Body of pancreas (tissue), 4 donors: ENCODE measurements around the gene POLR2B. TPM values are rescaled to one million over a fixed set of nuclear protein-coding genes. Genes with fewer than 3 reads are reported as not detected.

Experiments used
- ATAC-seq: fragments of 150-250 bp; one replicate; pipeline ENCODE4 v1.9.1; 2016
- DNase-seq, 4 donors: peaks; one replicate each; pipeline ENCODE4 v3.0.0-alpha.2; 2019
- H3K27ac ChIP-seq, 4 donors: fragments of 200-600 bp; sonication (generic); 1 replicate in 3 of 4; 2 replicates in 1 of 4; pipeline versions ENCODE4 v1.5.1 to v1.6.1; 2016 to 2019; ENCODE audit warnings: mild to moderate bottlenecking in 1 of 4, mixed read lengths in 1 of 4, moderate library complexity in 1 of 4
- H3K27me3 ChIP-seq, 2 donors: fragments of 200-600 bp; sonication (generic); one replicate each; pipeline ENCODE4 v1.6.0; 2016; ENCODE audit warnings: mild to moderate bottlenecking in 1 of 2
- H3K36me3 ChIP-seq, 2 donors: fragments of 200-600 bp; sonication (generic); replicated peaks in 1 of 2; 2 replicates each; pipeline ENCODE4 v1.5.1; 2016; ENCODE audit warnings: low read depth in 2 of 2; ENCODE audit not compliant: insufficient read depth in 1 of 2
- H3K4me1 ChIP-seq: fragments of 200-600 bp; sonication (generic); one replicate; pipeline ENCODE4 v1.6.0; 2016
- H3K4me3 ChIP-seq, 2 donors: fragments of 200-600 bp; sonication (generic); 1 replicate in 1 of 2; 2 replicates in 1 of 2; pipeline ENCODE4 v1.5.1; 2016 to 2019
- H3K9me3 ChIP-seq, 3 donors: fragments of 200-600 bp; sonication (generic); 1 replicate in 2 of 3; 2 replicates in 1 of 3; pipeline ENCODE4 v1.5.1; 2016
- CTCF ChIP-seq, 7 experiments: fragments of 450-650 bp in 4 of 7; fragments of 200-600 bp in 3 of 7; sonication (generic) in 3 of 7; IDR thresholded peaks; one replicate each; pipeline ENCODE4 v1.5.1; 2016 to 2019; ENCODE audit warnings: antibody characterized with exemption in 7 of 7
- POLR2A ChIP-seq, 3 donors: fragments of 450-650 bp; IDR thresholded peaks; one replicate each; pipeline ENCODE4 v1.6.1; 2016; ENCODE audit warnings: antibody characterized with exemption in 3 of 3, mild to moderate bottlenecking in 2 of 3
- WGBS, 2 donors: methylation state at CpG; one replicate each; pipeline ENCODE4 v1.1.5; 2017; 5-methylcytosine and 5-hydroxymethylcytosine counted together
- intact Hi-C: fragments of 100-400 bp; cut with DNase I; formaldehyde crosslinking; loops from one replicate; pipeline ENCODE4 v1.15.1; 2023
- total RNA-seq, 2 donors: library from RNA; depleted of rRNA; stranded (reverse); fragments of >200 nt; gene quantifications; one replicate each; pipeline ENCODE4 v1.1.0, GENCODE V29; 2016

The POLR2B gene
- total RNA-seq, 2 donors from 2014 or later: 38.6 to 46.2 TPM

DNA sequence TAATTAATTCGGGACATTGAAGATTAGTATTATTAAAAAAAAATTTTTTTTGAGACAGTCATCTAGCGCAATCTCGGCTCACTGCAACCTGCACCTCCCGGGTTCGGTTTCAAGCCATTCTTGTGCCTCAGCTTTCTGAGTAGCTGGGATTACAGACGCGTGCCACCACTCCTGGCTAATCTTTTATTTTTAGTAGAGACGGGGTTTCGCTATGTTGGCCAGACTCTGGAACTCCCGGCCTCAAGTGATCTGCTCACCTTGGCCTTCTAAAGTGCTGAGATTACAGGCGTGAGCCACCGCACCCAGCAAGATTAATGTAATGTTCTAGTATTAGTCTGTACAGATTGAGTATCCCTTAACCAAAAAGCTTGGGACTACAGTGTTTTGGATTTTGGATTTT is 38.3 kb upstream of the POLR2B start:
- no peak overlapping the region for H3K27ac ChIP-seq
- H3K36me3 ChIP-seq: no peaks in the 10 kb centered on the region
- no peaks in the 10 kb centered on the region for H3K9me3 ChIP-seq
- no peaks in the 10 kb centered on the region for H3K4me1 ChIP-seq
- intact Hi-C loops: no loop called here
- DNase-seq: no peak
- no peaks in the 10 kb centered on the region for H3K27me3 ChIP-seq
- TF ChIP-seq POLR2A (IDR thresholded peaks at IDR 0.05) (no peak), CTCF (IDR thresholded peaks at IDR 0.05) (no peak)
- WGBS, 2 donors: 93 to 98% methylated on average over 12 of the region's 12 CpGs
- H3K4me3 ChIP-seq: no peak overlapping the region
- ATAC-seq: no peak

GRCh38 chr4:56940971-56941370 is 37.7 kb upstream of the POLR2B start:
- Histone ChIP-seq H3K36me3 (no peaks in the 10 kb centered on the region), H3K9me3 (no peaks in the 10 kb centered on the region), H3K27me3 (no peaks in the 10 kb centered on the region), H3K27ac (no peak overlapping the region), H3K4me3 (no peak overlapping the region), H3K4me1 (no peaks in the 10 kb centered on the region)
- DNase-seq: no peak
- TF ChIP-seq CTCF (IDR thresholded peaks at IDR 0.05): no peak
- TF ChIP-seq POLR2A (IDR thresholded peaks at IDR 0.05): no peak
- intact Hi-C loops: no loop called here
- no peak for ATAC-seq

- no peak for TF ChIP-seq CTCF (IDR thresholded peaks at IDR 0.05)
- no peak for TF ChIP-seq POLR2A (IDR thresholded peaks at IDR 0.05)
- no peaks in the 10 kb centered on the region for H3K27me3 ChIP-seq
- no peak overlapping the region for H3K27ac ChIP-seq
- DNase-seq (no peak), ATAC-seq (no peak)
- no peak overlapping the region for H3K4me3 ChIP-seq
- intact Hi-C loops: no loop called here
- no peaks in the 10 kb centered on the region for H3K4me1 ChIP-seq
- H3K9me3 ChIP-seq: no peaks in the 10 kb centered on the region
- WGBS, 2 donors: 69 to 75% methylated on average over 3 of the region's 3 CpGs
- H3K36me3 ChIP-seq: no peaks in the 10 kb centered on the region
These were observed 37.3 kb upstream of the POLR2B start for GRCh38 chr4:56941403-56941802.

DNA sequence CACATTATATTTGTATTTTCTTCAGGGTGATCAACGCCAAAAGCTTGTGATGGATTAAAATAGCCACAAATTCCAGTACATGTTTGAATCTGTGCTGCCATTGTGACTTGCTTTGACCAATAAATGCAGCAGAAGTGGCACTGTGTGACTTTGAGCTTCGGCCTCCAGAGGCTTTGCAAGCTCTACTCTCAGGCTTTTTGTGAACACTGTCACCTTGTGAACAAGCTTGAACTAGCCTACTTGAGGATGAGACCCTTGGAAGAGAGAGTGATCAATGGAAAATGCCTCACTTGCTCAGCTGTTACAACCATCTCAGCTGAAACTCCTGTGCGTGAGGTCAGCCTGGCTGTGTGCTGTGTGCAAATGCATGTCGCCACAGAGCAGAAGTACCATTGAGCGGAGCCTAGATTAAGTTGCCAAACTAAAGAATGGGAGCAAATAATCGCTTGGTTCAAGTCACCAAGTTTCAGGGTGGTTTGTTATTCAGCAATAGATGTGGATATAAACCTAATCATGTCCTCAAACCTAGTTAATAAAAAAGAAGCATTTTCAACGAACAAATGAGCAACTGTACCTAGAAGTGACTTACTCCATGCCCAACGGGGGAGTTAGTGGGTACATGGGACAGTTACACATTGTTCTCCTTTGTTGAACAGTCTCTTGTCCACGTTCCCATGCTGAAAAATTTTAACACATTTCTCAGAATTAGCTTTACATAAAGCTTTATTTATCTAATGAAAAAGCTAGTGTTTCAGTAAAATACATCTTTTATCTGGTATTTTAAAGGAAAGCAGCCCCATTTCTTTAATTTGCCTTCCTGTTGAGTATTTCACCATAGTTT is 24.8 kb upstream of the POLR2B start:
- no peak for DNase-seq
- no peak overlapping the region for H3K27ac ChIP-seq
- intact Hi-C loops: no loop called here
- no peaks in the 10 kb centered on the region for H3K4me1 ChIP-seq
- H3K9me3 ChIP-seq: no peaks in the 10 kb centered on the region
- no peaks in the 10 kb centered on the region for H3K27me3 ChIP-seq
- WGBS, 2 donors: 80% methylated on average over 9 of the region's 9 CpGs
- no peak for ATAC-seq
- TF ChIP-seq POLR2A (IDR thresholded peaks at IDR 0.05) (no peak), CTCF (IDR thresholded peaks at IDR 0.05) (no peak)
- H3K4me3 ChIP-seq: no peak overlapping the region
- no peaks in the 10 kb centered on the region for H3K36me3 ChIP-seq

- H3K4me3 ChIP-seq: no peak overlapping the region
- no peaks in the 10 kb centered on the region for H3K9me3 ChIP-seq
- no peaks in the 10 kb centered on the region for H3K4me1 ChIP-seq
- DNase-seq (peak; percentile 61 to 79 (median 72)), ATAC-seq (peak; percentile 94)
- 34 to 41% methylated on average over 5 to 7 of the region's 7 CpGs for WGBS, 2 donors
- H3K27ac ChIP-seq: peak overlapping the region in 1 of 4 donors; percentile 28
- no peaks in the 10 kb centered on the region for H3K27me3 ChIP-seq
- intact Hi-C loops: no loop called here
- H3K36me3 ChIP-seq: no peaks in the 10 kb centered on the region
- TF ChIP-seq POLR2A (IDR thresholded peaks at IDR 0.05) (no peak), CTCF (IDR thresholded peaks at IDR 0.05) (no peak)
These were observed 20.6 kb upstream of the POLR2B start for GRCh38 chr4:56958111-56958517.
